ENCODE measurements around the gene FZD2.
"Not testable (repeated sequence)": the region's sequence is repeated elsewhere in the genome, so short reads cannot be mapped to it uniquely, and the experiment has no call there.

The FZD2 gene

DNA sequence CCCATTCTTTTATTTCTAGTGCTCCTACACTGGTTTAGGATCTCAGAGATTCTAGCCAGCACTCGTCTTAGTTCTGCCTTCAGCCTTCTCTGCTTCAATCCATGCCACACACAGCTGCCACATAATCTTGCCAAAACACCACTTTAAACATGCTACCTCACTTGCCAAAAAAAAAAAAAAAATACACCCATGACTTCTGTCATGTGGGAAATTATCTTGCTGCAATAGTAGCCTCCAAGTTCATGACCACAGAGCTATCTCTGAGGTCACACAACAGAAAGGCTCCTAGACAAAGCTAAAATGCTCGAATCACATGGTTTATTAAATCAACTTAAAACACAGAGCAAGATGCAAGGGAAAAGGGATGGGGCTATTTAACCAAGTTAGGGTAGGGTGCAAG lies 18.1 kb downstream of the FZD2 start:
- DNase-seq (ENCODE audit: low read depth in 2 of 2, low spot score in 1 of 2), result no peak

- no peak for DNase-seq (ENCODE audit: low read depth in 2 of 2, low spot score in 1 of 2)
Observed at GRCh38 chr17:44578947-44579346, 21.7 kb downstream of the FZD2 start.

DNA sequence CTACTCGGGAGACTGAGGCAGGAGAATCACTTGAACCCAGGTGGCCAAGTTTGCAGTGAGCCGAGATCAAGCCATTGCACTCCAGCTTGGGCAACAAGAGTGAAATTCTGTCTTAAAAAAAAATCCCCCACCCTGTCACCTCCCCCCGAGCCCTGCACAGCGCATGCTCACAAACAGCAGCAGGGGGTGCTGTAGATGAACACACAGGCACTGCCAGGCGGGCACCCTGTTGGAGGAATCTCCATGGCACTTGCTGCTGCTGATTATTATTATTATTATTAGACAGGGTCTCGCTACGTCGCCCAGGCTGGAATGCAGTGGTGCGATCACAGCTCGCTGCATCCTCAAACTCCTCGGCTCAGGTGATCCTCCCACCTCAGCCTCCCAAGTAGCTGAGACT lies 24.6 kb downstream of the FZD2 start:
- DNase-seq (ENCODE audit: low read depth in 2 of 2, low spot score in 1 of 2), result no peak

GRCh38 chr17:44584443-44584842 lies 27.2 kb downstream of the FZD2 start:
- DNase-seq (ENCODE audit: low read depth in 2 of 2, low spot score in 1 of 2), result no peak

DNA sequence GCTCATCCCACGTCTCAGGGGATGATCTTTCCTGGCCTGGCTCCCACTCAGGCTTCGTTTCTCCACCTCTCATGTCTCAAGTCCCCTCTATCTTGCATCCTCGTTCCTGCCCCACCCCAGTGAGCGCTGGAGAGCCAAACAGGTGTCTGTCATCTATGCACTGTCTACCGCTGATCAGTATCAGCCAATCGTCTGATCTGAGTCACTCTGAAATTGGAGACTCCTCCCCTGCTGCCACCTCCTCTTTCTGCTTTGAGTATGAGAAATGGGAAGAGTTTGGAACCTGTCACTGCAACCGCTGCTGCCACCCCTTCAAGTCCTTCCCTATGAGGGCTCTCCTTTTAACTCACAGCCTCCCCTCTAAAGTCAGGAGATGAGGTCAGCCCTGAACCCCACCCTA lies 28.0 kb downstream of the FZD2 start:
- no peak for DNase-seq (ENCODE audit: low read depth in 2 of 2, low spot score in 1 of 2)

DNA sequence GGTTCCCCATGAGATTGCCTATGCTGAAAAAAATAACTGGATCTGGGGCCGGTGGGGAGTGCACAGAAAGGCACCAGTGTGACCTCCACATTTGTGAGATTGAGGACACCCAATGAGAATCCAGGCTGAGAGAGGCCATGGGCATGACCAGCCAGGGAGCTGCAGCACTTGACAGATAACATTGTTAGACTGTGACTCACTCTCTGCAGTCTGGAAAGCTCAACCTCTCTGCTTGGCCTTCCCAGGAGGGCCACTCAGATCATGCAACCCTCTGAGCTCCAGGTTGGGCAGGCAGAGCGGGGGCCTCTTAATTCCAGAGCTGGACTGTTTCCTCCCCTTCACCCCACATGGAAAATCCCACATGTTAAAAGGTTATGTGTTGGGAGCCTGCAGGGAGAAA lies 30.1 kb downstream of the FZD2 start:
- no peak for DNase-seq (ENCODE audit: low read depth in 2 of 2, low spot score in 1 of 2)

DNA sequence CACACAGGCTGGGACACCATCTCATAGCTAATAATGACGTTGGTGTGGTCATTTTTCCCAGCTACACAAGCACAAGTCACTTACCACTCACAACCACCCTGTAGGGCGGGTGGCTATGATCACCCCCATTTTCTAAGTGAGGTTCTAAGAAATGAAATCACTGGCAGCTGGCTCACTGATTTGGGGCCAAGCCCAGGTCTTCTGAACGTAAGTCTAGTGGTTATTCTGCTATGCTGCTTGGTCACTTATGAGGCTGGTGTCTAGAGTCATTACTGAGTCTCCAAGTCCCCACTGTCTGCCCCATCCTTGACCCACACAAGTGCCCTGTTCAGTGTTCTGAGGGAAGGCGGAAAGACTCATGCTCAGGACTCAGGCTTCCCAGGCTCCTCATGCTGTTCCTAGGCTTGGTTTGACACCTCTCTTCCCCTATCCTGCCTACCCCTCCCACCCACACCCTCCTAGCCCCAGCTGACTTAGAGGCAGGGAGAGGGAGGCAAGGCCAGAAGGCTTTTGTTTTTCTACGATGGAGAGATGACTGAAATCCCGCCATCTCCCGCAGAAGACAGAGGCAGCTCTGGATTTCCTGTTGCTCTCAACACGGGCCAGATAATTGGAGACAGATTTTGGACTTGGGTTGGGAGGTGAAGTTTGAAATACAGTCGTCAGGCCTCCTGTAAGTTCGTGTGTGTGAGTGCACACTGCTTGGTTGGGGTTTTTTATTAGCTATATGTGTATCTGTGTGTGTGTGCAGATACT lies 32.2 kb downstream of the FZD2 start:
- DNase-seq (ENCODE audit: low read depth in 2 of 2, low spot score in 1 of 2), result no peak

DNA sequence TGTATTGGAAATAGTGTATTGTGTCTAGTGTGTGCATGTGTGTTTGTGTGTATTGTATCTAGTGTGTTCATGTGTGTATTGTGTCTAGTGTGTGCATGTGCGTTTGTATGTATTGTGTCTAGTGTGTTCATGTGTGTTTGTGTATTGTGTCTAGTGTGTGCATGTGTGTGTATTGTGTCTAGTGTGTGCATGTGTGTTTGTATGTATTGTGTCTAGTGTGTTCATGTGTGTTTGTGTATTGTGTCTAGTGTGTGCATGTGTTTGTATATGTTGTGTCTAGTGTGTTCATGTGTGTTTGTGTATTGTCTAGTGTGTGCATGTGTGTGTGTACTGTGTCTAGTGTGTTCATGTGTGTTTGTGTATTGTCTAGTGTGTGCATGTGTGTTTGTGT lies 32.8 kb downstream of the FZD2 start:
- DNase-seq (ENCODE audit: low read depth in 2 of 2, low spot score in 1 of 2), result not testable (repeated sequence)

DNA sequence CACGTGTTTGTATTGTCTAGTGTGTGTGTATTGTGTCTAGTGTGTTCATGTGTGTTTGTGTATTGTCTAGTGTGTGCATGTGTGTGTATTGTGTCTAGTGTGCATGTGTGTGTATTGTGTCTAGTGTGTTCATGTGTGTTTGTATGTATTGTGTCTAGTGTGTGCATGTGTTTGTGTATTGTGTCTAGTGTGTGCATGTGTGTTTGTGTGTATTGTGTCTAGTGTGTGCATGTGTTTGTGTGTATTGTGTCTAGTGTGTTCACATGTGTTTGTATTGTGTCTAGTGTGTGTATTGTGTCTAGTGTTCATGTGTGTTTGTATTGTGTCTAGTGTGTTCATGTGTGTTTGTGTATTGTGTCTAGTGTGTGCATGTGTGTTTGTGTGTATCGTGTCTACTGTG lies 33.5 kb downstream of the FZD2 start:
- not testable (repeated sequence) for DNase-seq (ENCODE audit: low read depth in 2 of 2, low spot score in 1 of 2)

GRCh38 chr17:44591206-44591605 lies 33.9 kb downstream of the FZD2 start:
- DNase-seq (ENCODE audit: low read depth in 2 of 2, low spot score in 1 of 2), result no peak

DNA sequence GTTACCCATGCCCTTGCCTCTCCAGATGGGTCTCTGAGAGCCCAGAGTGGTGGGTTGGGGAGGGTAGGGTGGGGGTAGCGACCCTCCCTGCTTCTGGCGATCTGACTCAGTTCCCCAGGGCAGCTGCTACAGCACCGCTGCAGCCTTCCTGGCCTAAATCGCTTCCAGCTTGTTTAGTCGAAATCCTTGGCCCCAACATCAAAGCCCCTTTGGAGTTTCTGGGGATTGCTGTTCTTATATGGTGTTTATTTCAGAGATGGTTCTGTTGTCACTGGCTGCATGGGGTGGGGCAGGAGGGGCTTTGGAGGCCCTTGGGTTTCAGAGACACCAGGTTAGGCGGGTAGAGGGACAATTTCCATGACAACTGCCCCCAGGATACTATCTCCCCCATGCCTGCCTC lies 35.9 kb downstream of the FZD2 start:
- DNase-seq (ENCODE audit: low read depth in 2 of 2, low spot score in 1 of 2), result no peak

DNA sequence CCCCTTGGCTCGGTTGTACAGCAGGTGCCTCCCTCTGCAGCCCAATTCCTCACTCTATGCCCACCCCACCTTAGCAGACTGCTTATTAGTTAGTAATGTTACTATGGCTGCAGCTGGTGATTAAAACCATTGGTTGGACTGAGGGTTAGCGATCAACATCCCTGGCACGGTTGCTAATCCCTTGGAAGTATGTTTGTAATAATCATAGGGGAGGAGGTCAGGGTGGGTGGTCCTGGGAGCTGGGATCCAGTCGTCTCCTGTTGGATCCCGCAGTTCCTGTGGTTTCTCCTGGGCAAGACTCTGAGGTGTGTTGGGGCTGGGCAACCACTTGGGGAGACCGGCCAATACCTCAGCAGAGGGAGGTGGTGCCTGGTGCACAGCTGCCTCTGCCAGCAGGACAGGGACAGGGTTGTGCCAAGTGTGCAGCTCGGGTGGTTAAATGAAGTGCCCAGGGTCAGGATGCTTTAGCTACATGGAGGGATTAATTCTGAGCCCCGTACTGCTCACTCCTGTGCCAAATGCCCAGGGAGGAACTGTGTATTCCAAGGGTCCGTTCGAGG lies 38.0 kb downstream of the FZD2 start:
- DNase-seq (ENCODE audit: low read depth in 2 of 2, low spot score in 1 of 2), result no peak

DNA sequence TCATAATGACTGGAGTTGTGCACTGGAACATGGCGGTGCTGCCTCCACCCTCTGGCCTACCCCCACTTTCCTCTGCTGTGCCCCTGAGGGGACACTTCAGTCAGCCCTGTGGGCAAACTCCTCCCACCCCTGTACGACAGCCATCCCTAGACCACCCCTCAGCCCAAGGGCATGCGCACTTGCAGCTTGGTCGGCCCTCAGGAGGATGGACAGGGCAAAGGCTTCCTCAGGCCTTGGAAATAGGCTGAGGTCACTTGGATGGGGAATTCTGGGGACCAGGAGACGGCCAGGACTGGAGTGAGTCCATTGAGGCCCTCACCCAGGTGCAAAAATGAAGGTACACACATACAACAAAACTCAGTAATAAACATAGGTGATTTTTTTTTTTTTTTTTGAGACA lies 41.0 kb downstream of the FZD2 start:
- DNase-seq (ENCODE audit: low read depth in 2 of 2, low spot score in 1 of 2), result no peak

DNA sequence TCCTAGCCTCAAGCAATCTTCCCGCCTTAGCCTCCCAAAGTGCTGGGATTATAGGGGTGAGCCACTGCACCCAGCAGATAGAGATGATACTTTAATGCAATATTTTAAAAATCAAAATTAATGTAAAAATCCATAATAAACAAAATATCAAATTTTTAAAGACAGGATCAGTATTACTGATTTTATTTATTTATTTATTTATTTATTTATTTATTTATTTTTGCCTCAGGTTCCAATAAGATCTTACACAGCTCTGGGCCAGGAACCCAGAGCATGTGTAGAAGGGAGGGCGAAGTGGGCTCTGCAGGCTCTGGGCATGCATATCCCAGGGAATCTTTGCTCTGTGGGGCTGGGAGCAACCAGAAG lies 41.6 kb downstream of the FZD2 start:
- DNase-seq (ENCODE audit: low read depth in 2 of 2, low spot score in 1 of 2), result no peak

GRCh38 chr17:44599298-44600175 lies 42.3 kb downstream of the FZD2 start:
- DNase-seq (ENCODE audit: low read depth in 2 of 2, low spot score in 1 of 2), result no peak

GRCh38 chr17:44601539-44601938 lies 44.3 kb downstream of the FZD2 start:
- no peak for DNase-seq (ENCODE audit: low read depth in 2 of 2, low spot score in 1 of 2)

DNA sequence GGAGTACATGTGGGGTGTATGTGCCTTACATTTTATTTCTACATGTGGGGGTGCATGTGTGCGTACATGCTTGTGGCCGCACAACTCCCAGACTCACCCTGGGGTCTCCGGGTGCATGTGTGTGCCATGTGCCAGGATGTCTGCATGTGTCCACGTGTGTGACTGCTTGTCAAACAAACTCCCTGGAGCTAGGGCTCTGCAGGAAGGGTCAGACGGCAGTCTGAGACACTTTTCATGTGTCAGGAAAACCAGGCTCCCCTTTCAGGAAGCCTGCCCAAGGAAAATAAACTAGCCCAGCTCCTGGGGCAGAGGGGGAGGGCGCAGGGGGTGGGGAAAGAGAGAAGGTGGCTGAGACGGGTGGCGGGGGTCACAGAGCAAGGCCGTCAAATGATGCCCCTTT lies 44.7 kb downstream of the FZD2 start:
- DNase-seq (ENCODE audit: low read depth in 2 of 2, low spot score in 1 of 2), result no peak

DNA sequence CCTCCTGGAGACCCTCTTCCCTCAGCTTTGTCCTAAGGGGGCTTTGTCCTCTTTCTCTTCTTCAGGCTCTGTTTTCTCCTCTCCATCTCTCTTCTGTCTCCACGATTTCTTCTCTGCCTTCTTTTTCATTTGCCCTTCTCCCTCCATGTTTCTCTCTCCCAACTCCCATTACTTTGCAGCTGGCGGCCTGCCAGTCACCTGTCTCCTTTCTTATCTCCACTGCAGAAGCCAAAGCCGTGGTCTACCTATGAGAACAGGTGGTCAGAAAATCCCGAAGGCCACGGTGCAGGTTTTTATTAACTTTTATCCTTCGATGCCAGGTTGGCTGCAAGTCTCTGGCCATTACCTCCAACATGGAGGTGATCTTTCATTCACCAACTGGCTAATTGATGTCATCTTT lies 45.1 kb downstream of the FZD2 start:
- DNase-seq (ENCODE audit: low read depth in 2 of 2, low spot score in 1 of 2), result no peak

GRCh38 chr17:44602970-44603369 lies 45.7 kb downstream of the FZD2 start:
- DNase-seq (ENCODE audit: low read depth in 2 of 2, low spot score in 1 of 2), result no peak

DNA sequence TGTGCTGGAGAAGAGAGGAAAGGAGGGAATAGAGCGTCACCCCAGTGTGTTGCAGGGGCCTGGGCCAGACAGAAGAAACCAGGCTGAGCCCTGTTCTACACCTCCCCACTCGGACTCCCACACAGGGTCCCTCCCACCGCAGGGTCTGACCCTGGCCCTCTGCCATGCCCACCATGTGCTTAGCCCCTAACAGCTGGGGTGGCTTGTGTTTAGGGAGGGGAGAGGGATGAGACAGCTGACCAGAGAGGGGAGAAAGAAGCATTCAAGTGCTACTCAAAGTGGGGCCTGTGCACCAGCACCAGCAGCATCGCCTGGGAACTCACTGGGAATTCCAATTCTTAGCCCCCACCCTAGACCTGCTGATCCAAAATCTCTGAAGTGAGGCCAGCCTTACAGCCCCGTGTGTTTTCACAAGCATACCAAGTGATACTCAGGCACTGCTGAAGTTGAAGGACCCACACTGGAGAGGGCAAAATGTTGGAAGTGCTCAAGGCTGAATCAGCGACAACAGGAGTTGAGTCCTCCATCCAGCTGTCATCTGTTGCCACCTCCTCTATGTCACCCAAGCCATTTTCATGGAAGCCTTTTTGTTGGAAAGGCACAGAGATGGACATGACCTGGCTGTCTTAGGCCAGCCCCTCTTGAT lies 47.0 kb downstream of the FZD2 start:
- no peak for DNase-seq (ENCODE audit: low read depth in 2 of 2, low spot score in 1 of 2)

- no peak for DNase-seq (ENCODE audit: low read depth in 2 of 2, low spot score in 1 of 2)
Observed at GRCh38 chr17:44604768-44605485, 47.6 kb downstream of the FZD2 start.
